NCI-H748 (cell line): Measurements from ENCODE around the gene AOAH.

ENCODE experiments used
- DNase-seq: peaks from one replicate; lab custom pipeline; 2025; ENCODE audit not compliant: unreplicated experiment; lab: John Stamatoyannopoulos, UW

The AOAH gene

DNA sequence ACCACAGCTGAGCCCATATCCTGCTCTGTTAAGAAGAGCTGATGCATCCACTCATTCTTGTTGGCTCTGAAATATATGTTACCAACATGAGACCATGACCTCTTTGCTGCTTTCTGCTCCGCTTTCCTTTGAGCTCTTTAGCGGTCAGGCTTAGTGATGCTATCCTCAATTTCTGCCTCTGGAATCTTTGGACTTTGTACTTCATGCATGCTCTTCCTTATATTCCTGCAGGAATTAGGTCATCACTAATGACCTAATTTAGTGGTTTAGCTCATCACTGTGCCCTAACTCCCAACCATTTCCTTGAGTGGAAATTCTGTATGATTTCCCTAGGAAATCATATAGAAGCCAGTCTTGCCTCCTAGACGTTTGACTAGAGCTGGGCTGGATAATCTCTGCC is 119.5 kb downstream of the AOAH start:
- no peak for DNase-seq

DNA sequence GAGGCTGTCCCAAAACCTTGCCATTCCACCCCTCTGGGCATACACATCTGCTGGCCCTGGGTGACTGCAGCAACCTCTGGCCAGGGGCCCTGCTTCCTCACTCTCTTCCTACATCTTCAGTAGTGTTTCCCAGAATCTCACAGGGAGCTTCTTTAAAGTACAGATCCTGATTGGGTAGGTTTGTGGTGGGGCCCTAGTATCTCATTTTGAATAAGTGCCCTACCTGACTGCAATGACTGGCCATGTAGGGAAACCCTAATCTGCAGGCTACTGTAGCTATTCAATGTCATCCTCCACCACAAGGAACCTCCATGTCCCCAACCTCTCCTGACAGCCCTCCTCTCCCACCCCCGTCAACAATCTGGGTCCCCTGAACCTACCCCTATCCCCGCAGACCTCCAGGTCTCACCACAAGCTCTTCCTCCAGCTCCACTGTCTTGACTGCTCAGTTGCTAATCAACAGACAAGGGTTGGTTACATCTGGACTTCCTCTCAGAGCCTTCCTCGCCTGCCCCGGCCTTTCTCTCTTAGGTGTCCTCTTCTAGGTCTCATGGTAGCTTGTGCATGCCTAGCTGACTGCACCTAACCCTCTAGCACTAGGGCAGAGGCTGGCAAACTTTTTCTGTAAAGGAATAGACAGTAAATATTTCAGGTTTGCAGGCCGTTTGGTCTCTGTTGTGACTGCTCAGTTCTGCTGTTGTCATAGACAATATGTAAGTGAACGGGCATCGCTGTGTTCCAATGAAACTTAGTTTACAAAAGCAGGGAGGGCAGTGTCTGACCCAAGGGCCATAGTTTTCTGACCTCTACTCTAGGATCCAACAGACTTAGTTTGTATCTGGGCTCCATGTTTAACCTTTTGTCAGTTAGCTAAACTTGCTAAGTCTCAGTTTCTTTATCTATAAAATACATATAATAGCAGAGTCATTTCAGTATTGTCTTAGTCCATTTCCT is 121.1 kb downstream of the AOAH start:
- DNase-seq = no peak

DNA sequence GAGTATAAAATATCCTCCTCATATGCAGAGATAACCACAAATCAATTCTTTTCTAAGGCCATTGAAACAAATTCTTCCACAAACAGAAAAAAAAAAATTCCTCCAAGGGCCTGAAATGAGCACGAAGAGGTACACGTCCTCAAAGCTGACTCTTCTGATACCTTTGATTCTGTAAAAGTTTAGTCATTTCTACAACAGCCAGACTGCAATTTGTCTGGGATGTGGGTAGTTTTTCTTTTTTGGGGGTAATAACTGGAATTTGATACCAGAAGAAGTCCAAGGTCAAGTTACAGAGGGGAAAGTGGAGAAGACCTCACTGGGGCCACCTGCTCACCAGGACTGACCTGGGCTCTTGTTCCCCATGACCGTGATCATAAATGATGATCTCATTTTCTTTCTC is 121.8 kb downstream of the AOAH start:
- no peak for DNase-seq

DNA sequence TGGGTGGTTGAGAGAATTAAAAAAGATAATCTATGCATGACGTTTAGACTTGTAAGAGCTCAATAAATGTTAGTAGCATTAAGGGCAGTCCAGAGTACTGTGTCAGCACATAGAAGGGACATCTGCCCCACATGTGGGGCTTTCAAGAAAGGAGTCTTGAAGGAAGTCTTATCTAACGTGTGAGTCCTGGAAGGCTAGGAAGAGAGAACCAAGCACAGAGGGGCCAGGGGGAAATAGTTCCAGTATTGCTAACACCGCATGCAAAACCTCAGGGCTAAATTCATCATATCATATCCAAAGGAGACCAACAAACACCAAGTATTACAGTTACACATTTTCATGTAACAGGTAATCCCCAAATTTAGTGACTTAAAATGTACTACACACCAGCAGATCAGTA is 122.7 kb downstream of the AOAH start:
- DNase-seq = no peak

DNA sequence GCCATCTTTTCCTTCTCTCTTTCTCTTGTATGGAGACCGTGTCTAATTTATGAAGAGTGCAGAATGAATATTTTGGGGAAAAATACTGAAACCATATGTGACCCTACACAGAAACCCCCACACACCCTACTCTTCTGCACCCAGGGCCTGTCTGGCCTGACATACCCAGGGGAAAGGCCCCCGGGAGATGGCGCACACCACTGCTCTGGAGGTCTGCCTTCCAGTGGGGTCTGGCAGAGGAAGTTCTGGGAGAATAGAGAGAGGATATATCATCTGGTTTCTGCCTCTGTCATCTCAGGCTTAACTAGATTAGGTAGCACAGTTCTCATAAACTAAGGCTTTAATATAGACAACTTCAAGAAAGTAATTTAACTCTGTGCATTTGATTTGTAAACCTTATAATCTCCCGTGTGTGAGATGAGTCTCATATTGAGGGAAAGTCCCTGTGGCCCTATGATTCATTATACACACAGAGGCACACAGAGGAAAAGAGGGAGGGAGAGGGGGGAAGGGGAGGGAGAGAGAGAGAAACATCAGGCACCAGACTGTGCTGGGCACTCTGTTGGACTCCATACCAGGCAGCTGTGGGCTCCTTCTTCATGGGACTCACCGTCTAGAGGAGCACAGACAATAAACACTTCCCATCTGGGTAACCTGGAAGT is 123.3 kb downstream of the AOAH start:
- DNase-seq = no peak

DNA sequence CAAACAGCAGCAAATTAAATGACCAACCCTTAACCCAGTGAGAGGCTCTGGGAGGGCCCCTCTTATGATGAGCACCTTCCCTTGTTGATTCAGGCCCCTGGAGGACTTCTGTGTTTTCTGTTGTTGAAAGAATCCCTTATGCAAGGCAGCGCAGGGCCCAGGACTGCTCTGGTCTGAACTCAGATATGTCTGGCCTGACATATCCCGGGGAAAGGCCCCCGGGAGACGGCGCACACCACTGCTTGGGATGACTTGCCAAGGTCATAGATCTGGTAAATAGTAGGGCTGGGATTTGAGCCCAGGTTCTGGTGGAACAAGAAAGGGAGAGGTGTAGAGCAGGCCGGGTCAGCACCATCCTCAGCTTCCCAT is 124.0 kb downstream of the AOAH start:
- DNase-seq = no peak

DNA sequence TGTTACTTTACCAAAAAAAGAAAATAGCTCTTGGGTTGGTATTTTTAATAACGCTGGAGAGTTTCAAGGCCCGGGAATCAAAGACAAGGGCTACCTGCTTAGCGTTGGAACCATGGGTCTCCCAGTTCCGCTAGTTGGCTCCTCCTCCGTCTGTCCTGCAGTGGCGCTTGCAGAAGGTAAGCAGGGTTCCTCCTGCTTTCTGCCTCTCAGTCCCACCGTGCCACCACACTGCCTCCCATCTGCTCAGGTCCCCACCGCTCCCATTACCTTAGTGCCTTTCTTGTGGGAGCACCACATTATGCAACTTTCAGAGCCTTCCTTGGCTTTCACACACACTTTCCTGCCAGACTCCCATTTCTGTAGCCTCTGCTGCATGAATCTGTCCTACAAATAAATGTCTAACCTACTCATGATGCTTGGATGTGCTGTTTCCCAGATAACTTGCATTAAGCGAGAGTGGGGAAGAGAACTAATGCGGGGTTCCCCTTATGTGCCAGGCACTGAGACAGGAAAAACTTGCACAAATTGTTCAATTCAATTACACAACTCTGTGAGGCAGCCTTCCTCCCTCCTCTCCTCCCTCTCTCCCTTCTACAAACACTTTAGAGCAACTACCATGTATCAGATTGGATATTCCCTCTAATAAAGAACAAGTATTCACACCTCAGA is 124.5 kb downstream of the AOAH start:
- DNase-seq = no peak

DNA sequence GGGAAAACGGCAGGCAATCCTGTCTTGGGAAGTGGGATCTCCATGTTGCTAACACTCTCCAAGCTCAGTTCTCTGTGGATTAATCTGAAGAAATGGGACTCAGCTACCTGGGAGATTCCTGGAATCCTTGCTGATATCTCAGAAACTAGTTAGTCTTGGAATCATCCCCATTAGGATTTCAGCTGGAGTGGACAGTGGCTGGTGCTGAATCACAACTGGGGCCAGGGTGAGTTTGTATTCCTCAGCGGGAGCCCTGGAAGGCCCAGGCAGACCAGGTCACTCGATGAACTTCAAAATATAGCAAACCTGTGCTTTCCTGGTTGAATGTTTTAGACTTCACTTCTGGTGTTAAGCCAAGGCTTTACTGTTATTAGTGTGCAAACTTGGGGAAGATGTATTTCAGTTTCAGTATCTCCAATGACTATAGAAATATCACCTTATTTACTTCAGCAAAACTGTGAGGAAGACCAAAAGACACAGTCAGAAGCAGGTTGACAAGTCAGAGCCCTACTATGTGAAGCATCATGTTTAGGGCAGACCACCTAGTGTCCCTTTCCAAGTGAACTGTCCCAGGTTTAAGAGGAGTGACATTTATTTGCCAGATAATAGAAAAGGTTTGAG is 126.1 kb downstream of the AOAH start:
- no peak for DNase-seq

DNA sequence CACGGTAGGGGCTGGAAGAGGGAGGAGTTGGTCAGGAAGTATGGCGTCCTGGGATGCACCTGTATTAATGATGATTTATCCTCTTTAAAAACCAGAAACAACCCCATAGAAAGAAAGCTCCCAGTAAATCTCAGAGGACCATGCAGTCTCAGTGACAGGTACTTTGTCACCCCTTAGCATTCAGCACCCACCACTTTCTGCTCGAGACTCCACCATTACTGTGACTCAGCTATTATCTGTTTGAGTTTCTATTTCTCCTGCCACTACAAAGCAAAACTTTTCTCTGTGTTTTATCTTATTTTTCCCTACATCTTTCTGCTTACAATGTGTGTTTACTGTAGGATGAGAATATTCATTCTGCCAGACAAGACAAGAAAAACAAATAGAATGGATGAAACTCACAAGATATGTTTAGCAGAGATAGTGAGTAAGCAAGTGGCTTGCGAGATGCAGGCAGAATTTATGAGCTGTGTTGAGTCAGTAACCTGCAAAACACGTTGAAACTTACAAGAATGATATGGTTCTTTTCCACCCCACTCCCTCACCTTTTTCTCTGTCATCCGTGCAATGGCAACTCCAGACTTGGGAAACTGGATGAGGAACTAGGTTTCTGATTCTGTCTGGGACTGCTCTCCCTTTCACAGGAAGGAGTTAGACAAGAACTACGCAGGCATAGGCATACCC is 127.1 kb downstream of the AOAH start:
- no peak for DNase-seq

DNA sequence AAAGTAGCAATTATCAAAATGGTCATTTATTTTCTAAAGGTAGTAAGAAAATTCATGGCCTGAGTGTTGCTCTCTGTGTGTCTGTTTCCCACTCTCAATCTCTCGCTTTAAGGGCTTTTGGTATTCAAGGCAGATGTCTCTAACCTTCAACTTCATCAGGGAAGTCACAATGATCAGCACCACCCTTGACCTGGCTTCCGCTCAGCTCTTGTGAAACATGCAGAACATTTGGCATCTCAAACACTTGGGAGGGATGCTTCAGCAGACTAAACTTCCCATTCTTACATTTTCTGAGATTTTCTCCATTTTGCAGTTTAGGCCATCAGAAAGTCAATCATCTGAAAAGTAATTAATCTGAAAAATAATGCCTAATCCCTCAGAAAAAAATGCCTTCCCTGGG is 129.8 kb downstream of the AOAH start:
- DNase-seq = no peak

DNA sequence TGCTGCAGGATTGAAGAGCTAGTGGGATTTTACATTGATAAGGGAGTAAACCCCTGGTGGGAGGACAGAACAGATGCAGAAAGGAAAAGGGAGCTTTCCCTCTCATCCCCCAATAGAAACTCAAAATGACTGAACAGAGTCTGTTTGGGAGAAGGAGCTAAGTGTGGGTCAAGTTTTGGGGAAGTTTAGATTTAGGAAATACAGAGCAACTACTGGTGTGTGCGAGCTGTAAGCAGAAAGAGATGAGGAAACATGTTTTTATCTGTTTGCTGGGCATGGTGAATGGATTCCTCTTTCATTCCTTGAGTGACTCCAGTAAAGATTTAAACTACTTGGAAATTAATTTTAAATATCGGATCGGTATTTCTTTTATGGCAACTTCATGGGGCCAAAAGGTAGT is 132.7 kb downstream of the AOAH start:
- DNase-seq = no peak

DNA sequence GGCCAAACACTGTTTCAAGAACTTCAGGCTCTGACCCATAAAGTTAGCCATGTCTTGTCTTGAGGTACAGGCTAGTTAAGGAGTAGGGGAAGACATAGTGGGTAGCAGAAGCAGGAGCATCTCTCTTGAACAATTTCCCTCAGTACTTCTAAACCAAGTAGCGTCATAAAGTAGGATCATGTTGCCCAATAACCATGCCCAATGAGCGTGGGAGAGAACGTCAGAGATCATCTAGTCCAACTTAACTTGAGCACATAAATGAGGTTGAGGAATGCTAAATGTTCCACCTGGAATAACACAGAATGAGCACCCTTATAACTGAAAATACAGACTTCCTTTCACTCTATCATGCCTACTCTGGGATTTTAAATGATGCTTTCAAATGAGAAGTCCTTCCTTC is 134.9 kb downstream of the AOAH start:
- DNase-seq = no peak

DNA sequence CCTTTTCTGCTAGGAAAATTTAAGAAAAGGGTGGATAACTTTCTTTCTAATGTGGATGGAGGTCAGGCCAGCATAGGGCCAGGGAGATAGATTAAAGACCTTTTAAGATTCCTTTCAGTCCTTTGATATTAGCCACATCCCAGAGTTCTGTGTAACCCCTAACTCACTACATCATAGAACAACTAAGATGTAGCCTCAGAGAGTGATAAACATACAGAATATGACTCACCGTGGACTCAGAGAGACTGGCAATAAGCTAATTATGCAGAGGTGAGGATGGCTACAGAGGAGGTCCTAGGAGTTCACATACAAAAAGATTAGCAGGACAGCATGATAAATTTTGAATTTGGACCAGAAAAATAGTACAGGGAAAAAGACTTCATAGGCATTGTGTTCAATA is 141.0 kb downstream of the AOAH start:
- no peak for DNase-seq

DNA sequence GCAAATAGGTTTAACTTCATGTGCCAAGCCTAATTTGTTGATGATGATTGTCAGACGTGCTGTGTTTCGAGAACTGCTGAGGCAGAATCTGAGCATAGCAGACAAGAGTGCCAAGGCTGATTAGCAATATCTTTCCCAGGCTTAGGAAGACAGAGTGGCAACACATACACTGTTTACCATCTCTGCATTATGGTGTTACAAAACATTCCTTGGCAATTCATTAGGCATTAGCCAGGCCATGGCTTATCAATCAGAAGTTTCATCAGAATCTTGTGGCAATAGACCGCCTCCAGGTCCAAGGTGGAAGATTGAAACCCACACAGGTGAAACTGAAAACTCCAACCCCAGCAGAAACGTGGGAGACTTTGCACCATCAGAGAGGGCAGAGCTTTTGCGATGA is 148.5 kb downstream of the AOAH start:
- no peak for DNase-seq

DNA sequence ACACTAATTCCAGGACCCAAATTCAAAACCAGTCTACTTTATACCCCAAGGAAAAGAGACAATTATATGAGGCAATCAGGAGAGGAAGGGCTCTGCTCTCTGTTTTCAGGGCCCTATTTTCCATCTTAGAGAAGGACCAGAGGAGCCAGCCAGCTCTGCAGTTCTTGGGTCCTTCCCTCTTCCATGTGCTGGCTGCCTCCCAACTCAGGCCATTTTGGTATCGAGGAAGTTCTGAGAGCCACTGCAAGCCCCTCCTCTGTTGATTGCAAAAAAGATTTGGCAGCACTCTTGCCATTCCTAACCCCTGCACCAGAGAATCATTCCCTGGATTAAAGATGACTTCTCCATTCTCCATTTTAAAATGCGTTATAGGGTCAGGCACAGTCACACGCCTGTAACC is 151.2 kb downstream of the AOAH start:
- DNase-seq = no peak

DNA sequence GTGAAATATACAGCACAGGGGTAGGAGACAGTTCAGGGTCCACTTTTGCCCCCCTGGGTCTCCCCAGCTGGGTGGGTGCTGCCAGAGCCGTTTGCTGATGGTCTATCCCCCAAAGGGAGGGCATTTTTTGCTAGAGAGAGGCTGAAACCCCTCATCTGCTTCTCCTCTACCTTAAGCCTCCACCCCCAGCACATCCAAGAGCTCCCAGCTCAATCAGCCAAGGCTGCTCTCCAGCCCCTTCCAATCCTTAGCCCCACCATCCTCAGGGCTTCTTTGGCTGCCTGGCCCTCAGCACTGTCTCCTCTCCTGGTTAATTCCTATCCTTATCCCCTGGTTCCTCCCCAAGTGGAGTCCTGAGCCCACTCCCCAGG is 153.1 kb downstream of the AOAH start:
- DNase-seq = no peak

DNA sequence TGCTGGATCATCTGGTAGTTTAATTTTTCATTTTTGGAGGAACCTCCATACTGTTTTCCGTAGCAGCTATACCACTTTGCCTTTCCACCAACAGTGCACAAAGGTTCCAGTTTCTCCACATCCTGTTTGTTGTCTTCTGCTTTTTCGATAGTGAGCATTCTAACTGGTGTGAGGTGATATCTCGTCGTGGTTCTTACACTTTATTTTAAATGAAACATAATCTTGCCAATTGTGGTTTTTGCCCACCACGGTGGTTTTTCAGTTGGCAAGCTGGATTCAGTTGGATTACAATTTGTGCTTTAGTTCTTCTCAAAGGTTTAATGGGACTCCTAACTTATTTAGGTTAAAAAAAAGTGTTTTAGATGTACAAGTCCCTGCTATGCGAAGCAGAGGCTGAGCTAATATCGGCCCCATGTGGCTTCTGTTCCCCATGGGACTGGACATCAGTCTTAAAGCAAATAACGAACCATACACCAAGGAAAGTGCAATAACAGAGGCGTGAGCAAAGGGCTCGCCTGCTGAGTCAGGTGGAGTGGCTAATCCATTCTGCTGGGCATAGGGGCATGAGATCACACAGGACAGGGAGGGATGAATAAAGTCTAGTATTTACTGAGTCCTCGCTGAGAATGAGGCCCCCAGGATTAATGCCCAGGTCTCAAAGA is 153.6 kb downstream of the AOAH start:
- DNase-seq = no peak

DNA sequence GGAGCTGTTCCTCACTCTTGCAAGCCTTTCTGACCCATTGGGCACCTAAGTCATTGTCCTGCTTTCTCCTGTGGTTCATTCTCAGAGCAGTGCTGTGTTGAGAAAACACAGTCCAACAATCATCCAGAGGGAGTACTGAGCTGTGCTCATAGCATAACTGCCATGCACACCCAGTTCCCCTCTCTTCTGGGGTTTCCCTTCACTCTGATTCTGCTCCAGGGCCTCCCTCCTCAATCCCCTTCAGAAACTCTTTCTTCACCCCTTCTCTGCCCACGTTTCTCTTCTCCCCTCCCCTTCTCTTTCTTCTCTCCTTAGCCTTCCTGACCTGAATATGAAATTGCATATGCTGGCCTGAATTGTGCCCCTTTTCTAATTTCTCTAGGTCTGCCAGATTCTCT is 155.8 kb downstream of the AOAH start:
- no peak for DNase-seq

DNA sequence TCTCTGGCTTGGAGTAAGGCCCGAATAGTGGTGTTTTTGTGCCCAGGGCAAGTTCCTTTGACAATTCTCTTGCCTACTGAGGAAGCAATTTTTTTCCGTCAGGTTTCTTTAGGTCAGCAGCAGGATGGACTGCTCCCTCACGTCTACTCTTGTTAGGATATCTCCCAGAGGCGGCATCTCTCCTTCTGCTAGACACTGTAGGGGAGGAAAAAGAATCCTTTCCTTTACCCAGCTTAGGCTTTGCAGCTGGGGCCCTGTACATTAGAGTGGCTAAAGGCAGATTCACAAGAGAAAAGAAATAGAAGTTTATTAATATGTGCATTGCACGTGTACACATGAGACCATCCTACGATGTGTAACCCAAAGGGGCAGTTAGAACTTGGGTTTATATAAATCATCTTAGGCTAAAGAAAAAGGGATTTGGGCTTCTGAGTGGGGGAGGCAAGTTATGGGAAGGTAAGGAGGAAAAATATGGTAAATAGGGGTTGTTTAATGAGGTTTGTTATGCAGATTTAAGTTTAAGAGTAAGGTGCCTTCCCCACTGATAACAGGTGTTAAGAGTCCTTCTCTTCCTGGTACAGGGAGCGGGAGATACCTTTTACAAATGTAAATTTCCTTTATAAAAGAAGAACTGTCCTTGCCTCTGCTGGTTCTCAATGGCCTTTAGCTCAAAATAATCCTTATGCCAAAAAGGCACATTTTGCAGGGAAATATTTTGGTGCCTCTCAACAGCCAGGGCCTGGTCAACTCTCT is 156.4 kb downstream of the AOAH start:
- no peak for DNase-seq

DNA sequence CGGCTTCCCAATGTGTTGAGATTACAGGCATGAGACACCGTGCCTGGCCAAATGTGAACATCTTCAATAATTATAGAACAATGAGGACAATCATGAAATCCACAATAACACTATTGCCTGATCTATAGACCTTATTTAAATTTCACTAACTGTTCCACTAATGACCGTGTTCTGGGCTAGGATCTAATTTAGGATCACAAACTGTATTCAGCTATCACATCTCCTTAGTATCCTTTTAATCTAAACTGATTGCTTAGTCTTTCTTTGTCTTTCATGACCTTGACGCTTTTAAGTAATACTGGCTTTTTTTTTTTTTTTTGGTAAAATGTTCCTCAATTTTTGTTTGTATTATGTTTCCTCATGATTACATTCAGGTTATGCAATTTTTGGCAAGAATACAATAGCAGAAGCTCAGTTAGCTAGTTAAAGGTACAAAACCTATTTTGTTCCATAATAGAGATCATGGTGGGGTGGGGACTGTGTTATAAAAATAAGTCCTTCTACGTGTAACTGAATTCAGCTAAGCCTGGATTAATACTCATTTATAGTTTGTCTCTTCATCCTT is 158.4 kb downstream of the AOAH start:
- no peak for DNase-seq
